GM03348 (cell line): ENCODE measurements around the gene GLE1.
"Not testable (repeated sequence)": the region's sequence is repeated elsewhere in the genome, so short reads cannot be mapped to it uniquely, and the experiment has no call there.

Experiments
- DNase-seq: peaks from one replicate; pipeline ENCODE4 v3.0.0; 2012; ENCODE audit warnings: low spot score

Gene GLE1

DNA sequence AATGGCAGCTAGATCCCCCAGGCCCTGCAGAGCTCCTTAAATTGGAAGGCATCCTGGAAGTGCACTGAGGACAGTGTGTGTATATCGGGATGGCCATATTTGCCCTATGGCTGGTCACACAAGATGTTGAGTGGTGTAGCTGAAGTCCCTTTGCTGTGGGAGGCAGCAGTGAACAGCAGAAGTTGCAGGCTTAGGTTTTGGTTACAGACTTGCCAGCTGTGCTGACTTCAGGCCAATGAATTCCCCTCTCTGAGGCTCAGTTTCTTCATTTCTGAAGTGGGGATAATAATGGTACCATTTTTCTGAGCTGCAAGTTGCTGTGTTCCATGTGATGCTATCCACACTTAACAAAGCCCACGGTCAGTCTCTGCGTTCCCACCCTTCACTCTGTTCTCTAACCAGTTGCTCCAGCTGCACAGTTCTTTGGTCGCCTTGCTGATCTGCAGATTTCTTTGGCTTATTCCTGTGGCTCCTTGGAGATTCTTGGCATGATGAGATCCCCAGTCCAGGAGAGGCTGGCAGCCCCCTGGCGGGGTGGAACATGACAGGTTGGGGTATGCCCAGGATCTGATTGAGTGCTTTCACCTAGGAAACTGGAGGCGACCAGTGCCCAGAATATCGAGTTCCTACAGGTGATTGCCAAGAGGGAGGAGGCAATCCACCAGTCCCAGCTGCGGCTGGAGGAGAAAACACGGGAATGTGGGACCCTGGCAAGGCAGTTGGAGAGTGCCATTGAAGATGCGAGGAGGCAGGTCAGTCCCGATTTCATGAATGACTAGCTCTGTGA is 6.5 kb upstream of the GLE1 start:
- no peak for DNase-seq

DNA sequence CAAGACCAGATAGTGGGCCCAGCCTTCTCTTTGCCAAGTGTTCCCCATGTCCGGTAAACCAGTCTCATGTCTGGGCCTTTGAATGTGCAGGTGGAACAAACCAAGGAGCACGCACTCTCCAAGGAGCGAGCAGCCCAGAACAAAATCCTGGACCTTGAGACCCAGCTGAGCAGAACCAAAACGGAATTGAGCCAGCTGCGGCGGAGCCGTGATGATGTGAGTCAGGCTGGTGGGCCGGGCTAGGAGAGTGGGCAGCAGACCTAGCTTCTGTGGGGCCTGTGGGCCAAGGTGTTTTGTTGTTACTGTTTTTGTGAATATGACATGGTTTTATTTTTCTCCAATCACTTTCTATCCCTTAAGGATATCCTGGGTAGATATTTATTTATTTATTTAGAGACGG is 5.6 kb upstream of the GLE1 start:
- no peak for DNase-seq

DNA sequence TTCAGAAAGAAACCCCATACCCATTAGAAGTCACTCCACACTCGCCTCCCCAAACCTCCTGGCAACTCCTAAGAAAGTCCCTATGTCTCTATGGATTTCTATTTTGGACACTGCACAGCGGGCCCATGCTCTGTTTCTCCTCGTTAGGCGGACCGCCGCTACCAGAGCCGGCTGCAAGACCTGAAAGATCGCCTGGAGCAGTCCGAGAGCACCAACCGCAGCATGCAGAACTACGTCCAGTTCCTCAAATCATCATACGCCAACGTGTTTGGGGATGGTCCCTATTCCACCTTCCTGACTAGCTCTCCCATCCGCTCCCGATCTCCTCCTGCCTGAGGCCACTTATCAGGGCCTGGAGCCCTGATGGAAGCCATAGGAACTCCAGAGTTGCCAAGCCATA is 4.6 kb upstream of the GLE1 start:
- DNase-seq = no peak

DNA sequence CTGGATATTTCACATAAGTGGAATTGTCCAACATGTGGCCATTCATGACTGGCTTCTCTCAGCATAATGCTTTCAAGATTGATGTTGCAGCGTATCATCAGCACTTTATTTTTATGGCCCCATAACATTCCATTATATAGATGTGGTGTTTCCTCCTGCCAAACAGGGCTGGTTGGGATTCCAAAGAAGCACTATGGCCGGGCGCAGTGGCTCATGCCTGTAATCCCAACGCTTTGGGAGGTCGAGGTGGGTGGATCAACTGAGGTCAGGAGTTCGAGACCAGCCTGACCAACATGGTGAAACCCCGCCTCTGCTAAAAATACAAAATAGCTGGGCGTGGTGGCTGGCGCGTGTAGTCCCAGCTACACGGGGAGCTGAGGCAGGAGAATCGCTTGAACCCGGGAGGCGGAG is 1.1 kb upstream of the GLE1 start:
- DNase-seq = not testable (repeated sequence)

DNA sequence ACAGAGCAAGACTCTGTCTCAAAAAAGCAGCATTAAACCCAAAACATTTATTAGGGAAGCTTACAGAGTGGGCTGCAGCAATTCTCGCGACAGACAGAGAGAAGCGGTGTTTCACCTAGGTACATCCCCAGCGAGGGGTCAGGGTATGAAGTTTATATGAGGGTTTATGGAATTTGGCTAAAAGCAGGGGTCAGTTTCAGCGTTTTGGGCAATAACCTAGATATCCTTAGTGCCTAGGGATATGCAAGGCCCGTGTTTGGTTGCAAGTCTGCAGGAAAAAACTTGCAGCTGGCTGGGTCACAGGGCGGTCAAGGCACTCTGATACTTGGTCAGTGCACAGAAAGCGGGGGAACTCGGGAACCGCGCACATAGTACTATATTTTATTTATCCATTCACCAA is 649 bp upstream of the GLE1 start:
- peak; percentile 45 for DNase-seq

DNA sequence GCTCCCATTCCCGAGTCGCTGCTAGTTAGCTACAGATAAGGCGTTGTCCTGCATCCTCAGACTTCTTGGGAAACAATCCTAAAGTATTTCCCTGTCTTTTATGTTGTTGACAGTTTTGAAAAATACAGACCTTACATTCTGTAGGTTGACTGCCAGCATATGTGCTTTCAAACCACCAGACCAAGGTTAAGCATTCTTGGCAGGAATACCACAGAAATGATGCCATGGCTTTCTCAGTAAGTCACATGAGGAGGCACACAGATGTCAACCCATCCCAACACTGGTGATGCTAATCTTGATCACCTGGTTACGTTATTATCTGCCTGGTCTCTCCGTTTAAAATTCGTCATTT is 871 bp downstream of the GLE1 start:
- peak; percentile 50 for DNase-seq

DNA sequence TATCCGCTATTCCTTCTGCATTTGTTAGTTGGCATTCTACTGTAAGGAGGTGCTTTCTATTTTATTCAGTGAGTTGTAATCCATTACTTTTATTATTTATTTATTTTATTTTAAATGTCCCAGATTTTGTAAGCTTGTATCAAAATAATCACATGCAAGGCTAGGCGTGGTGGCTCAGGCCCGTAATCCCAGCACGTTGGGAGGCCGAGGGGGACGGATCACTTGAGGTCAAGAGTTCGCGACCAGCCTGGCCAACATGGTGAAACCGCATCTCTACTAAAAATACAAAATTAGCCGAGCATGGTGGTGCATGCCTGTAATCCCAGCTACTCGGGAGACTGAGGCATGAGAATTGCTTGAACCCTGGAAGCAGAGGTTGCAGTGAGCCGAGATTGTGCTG is 1.4 kb downstream of the GLE1 start:
- DNase-seq = not testable (repeated sequence)

DNA sequence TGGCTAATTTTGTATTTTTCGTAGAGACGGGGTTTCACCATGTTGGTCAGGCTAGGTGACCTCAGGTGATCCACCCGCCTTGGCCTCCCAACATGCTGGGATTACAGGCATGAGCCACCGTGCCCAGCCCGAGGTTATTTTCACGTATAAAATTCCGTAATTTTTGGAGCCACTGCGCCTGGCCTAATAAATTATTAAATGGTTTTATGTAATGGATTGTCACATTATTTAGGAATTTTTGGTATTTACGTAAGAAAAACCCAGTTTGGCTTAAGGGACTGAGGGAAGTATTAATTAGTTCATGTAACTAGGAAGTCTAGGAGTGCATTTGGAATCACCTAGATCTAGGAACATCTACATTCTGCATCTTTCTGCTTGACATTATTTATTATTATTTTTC is 8.3 kb downstream of the GLE1 start:
- DNase-seq = no peak

DNA sequence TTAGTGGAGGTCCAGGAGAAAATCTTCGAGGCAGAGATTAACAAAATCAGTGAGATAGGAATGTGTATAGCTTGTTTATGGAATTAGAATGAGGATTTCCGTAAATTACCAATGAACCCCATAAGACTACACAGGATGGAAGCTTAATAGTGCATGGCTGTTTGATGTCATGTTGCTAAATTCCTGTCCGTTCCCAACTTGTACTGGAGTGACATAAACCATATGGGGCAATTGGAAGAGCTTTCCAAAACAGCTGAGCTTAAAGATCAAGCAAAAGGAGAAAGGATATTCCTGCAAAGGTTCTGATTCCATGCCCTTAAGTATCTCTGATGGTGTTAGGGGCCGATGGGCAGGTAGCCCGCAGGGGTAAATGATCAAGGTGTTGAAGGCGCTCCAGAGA is 17.4 kb downstream of the GLE1 start:
- no peak for DNase-seq

DNA sequence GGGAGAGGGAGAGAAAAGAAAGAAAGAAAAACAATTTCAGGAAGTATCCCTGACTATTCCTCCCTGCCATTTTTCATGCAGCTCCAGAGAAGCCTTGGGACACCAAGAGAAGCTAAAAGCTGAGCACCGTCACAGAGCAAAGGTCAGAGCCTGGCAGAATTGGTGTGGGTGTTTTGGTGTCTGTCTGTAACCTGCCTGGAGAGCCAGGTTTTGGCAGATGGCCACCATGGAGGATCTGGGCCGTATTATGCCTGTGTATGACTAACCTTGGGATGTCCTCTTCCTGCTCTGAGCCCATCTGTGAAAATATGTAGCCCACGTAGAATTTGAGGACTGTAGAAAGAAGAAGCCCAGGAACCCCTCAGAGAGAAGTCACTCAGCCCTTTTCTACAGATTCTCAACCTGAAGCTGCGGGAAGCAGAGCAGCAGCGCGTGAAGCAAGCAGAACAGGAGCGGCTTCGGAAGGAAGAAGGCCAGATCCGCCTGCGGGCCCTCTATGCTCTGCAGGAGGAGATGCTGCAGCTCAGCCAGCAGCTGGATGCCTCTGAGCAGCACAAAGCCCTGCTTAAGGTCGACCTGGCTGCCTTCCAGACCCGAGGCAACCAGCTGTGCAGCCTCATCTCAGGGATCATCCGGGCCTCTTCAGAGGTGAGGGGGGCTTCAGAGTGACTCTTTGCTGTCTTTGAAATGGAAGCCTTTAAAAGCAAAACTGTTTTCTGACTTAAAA is 18.8 kb downstream of the GLE1 start:
- peak; percentile 25 for DNase-seq

DNA sequence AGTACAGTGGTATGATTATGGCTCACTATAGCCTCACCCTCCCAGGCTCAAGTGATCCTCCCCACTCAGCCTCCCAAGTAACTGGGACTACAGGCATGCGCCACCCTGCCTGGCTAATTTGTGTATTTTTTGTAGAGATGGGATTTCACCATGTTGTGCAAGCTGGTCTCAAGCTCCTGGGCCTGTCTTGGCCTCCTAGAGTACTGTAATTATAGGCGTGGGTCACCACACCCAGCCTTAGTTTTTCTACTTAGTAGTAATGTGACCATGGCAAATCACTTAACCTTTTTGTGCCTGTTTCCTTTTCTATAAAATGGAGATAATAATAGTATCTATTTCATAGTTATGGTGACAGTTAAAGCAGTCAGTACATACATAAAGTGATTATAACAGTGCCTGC is 22.2 kb downstream of the GLE1 start:
- DNase-seq = no peak

DNA sequence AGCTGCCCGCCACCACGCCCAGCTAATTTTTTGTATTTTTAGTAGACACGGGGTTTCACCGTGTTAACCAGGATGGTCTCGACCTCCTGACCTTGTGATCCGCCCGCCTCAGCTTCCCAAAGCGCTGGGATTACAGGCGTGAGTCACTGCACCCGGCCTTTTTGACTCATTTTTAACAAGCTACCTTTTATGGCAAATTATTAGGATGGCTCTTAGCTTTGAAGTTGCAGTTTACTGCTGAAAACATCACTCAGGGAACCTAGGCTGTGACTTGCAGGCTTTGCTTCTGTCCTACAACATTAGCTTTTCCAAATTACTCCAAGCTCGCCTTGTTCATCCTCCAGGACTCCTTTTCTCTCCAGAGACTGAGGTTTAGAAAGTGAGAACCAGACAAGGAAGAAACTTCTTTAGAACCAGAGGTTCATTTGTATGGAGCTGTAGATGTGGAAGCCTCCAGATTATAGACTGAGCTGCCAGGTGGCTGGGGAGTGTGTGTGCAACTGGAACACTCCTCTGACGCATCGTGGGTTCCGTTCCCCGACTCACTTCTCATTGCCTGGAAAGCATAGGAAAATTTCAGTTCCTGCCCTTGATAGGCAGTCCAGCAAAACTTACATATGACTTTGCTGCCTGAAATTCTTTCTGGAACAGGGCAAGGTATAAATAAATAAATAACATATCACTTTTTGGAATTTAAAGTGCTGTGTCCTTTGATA is 24.1 kb downstream of the GLE1 start:
- no peak for DNase-seq

DNA sequence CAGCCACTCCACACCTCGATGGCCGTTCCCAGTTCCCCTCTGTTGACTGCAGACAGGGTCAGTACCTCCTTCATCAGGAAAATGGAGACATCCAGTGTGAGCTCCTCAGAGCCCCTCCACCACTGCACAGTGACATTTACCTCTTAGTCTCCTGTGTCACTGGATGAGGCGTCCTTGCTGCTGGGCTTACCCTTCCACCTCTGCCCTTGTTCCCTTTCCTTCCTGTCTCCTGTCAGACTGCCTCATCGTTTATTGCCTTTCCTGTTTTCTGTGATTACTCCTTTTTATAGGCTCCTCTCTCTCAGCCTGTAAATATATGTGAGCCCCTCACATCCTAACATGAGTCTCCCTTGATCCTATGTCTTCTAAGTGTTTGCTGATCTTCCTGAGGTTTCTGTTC is 24.7 kb downstream of the GLE1 start:
- DNase-seq = no peak

DNA sequence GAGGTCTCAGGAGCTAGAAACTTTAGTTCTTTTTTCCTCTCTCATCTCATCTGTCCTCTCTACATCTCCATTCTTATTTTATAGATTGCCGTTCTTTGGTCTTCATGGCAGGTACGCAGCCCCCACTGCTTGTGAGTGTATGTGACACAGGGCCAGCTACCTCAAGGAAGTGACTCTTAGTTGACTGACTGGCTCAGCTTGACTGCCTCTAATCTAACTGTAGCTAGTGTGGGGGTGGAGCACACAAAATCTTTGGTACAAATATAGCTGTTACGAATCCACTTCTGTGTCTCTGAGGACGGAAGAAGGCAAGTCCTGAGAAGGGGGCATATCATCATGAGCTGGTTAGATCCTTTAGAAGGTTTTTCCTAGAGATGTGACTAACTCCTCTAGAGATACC is 28.1 kb downstream of the GLE1 start:
- DNase-seq = no peak

DNA sequence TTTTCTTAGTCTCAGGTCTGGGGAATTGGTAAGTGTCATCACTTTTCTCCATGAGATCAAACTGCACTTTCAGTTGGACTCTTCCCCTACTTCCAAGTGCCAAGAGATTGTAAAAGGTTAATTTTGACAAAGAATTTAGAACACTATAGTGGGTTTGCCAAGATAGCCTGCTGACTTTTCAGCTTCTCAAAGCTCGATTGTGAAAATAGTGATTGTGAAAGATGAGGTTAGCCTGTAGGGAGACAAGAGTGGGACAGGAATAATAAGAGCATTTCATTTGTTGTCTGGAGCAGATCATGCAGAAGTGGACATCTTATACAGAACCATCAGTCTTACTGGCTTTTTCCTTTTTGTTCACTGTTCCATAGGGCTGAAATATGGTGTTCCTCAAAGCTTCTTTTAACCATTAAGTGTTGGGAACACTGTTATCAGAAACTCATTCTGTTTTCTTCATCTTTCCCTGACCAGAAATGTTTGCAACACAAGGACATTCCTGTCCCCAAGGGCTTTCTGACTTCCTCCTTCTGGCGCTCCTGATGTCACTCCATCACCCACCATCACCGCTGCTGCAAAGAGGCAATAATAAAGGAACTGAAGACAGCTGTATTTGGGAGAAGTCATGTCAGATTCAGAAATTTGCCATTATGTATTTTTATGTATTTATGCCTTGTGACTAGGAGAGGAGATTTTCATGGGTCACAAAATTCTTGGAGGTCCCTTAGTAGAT is 36.3 kb downstream of the GLE1 start:
- no peak for DNase-seq

DNA sequence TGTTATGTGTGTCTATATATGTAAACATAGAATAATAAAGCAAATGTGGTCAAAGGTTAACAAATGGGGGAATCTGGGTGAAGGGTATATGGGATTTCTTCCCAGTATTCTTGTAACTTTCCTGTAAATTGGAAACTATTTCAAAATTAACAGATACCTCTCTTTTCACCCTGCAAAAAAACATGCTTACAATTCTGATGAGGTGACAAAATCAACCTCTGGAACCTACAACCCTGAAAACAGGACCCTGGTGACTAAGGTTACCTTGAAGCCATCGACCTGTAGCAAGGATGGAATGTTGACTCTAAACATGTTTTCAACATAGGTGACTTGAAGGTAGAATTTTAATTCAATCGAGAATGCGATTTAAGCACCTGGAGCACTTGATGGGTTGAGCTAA is 42.0 kb downstream of the GLE1 start:
- DNase-seq = no peak

DNA sequence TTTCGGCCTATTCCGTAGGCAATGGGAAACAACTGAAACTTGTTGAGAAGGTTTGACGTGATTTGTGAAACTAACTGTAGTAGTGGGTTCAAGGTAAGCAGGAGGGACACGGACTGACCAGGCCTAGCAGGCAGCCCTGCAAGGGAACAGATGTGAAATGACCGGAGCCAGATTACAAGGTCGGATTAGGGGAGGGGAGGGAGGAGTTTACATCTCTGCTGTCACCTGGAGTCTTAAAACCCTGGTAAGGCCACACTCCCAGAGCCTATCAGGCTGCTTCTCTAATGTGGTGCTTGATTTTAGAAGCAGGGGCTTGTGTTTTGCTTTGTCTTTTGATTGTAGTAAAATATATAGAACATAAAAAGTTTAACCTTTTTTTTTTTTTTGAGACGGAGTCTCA is 44.4 kb downstream of the GLE1 start:
- DNase-seq = no peak

DNA sequence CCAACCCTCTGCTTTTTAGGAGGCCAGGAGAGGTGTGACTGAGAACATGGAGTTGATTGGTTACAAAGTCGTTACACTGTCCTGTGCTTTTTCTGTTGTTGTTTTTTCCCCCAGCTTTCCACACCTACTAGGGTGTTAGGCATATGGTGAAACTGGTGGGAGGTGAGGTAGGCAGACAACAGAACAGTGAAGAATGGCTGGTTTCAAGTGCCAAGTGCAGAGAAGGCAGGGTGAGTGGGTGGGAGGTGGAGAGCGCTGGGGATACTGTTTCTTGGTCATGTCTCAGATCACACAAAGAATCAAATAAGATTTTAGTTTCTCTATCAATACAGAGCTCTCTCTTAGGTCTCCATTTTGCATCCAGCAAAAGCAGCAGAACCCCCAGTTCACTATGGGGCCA is 45.7 kb downstream of the GLE1 start:
- no peak for DNase-seq

DNA sequence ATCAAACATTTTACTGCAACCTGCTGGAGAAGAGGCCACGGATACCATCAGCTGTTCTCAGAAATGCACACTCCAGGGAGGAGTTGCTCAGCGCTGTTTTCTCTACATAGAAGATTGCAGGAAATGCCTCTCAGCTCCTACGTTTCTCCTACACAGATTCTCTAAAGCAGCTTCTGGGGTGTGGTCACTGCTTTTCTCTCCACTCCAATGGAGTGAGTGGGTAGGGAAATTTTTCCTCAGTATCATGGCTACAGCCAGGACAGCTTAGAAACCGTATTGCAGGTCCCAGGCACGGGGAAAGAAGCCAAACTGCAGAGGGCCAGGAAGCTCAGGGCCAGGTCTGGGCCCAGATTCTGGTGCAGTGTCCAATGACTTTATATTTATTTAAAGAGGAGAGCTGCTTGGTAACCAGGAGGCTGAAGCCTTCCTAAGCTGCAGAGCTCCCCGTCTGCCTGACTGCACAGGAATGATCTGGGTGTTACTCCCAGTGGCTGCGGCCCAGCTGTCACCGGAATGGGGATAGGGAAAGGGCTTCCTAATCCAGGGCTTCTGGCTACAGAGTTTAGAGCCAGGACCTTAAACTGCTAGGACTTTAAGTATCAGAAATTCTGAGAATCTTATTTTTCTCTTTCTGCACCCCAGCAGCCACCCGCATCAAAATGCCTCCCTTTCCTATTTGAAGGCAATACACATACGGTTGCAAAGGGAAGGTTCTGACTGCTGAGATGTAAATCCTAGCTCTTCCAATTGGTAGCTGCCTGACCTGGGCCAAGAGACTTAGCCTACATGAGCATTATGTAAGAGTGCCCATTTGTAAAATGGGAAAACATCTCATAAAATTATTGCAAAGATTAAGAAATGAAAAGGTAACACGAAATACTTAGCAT is 46.5 kb downstream of the GLE1 start:
- DNase-seq = peak; percentile 61

DNA sequence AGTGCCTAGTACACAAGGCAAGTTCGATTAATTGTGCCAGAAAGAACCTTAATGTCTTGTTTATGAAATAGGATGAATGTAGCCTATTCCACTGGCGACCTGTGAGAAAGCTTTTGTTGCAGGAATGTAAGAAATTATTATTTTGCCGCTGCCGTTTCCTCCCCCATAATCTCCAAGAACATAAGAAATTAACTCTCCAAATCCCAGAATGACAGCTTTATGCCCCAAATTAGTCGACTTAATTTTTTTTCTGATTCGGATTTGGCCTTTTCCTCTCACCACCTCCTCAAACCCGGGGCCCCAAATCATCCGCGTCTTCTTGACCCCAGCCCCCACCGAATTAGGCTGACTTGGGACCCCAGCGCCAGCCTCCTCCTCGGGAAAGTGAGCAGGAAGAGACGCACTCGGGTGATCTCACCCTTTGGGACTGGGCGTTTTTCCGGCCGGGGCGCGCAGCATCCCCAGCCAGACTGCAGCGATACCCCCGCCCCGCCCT is 47.2 kb downstream of the GLE1 start:
- DNase-seq = no peak

DNA sequence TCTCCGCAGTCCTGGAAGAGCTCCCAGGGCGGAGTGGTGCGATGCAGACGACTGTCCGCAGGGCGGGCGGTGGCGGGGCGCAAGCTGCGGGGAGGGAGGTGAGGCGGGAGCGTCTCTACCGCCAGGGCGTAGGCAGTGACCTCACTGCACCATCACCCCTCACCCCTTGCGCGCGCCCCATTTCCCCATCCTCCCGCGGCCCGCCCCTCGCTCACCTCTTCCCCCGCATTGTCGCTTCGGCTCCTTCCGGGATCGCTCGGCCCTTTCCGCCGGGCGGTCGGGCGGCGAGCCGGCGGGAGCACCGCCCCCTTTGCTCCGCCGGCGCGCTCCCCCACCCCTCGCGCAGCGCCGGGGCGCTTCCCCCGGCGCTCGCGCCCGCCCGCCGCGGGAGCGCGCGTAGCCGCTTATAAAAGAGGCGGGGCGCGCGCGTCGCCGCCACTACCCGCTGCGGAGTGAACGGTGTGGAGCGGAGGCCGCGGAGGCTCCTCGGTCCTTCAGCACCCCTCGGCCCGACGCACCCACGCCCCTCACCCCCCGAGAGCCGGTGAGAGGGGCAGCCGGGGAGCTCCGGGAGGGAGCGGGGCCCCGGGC is 47.7 kb downstream of the GLE1 start, which contains the start of gene SPTAN1:
Gene SPTAN1, plus strand, starts transcription at position 435 of the 591 bp plus-strand sequence. CDS start 14,154 bp downstream, outside the sequence.
- peak; percentile 99 for DNase-seq
